Measurements from ENCODE around the gene PPA1. TPM values are rescaled to one million over a fixed set of nuclear protein-coding genes. Genes with fewer than 3 reads are reported as not detected.
A peak's percentile ranks its signal among the peaks of the same experiment; 100 is the strongest.

Gene PPA1
- total RNA-seq, 1 experiment from 2014 or later, result 234 TPM

DNA sequence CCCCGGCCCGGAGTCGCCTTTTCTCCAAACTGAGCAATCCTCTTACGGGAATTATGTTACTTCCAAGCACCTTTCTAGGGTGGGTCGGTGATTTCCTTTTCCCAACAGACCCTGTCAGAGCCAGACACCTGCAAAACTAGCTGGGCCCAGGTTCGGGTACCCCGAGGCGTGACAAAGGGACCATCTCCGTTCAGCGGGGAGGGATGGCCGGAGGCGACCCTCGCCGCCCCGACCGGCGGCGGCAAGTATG lies 445 bp downstream of the PPA1 start:
- Histone ChIP-seq H3K9ac (ENCODE audit: low read length) (peak overlapping the region; percentile 93), H3K9me2 (ENCODE audit: insufficient read depth) (no peaks in the 10 kb centered on the region), H3K4me2 (ENCODE audit: low read length) (peak overlapping the region; percentile 96), H2AFZ (ENCODE audit: low read depth, low read length, poor library complexity, severe bottlenecking) (no peak overlapping the region), H4K20me1 (ENCODE audit: insufficient read depth) (no peaks in the 10 kb centered on the region; the same call in 1 of the 2 replicates), H3K4me1 (ENCODE audit: control insufficient read depth in 1 of 2, insufficient read depth in 2 of 2, low read length in 2 of 2) (peaks cover 0 to 23% of the 10 kb centered on the region in 2 experiments; a peak in 3 of 4 replicates), H3K36me3 (ENCODE audit: control insufficient read depth in 1 of 2, insufficient read depth in 2 of 2, low read length in 2 of 2) (peaks cover 3 to 16% of the 10 kb centered on the region in 2 experiments; a peak in 2 of 4 replicates), H3K79me2 (ENCODE audit: insufficient read depth, low read length) (peaks cover 54% of the 10 kb centered on the region), H3K27ac (ENCODE audit: low read depth, low read length) (peak overlapping the region; percentile 73), H3K27me3 (ENCODE audit: insufficient read depth, low read length) (no peaks in the 10 kb centered on the region), H3K9me3 (ENCODE audit: control insufficient read depth in 1 of 2, insufficient read depth in 1 of 2, low read depth in 1 of 2, low read length in 2 of 2) (no peaks in the 10 kb centered on the region), H3K4me3 (replicated peaks in 1 of 2; ENCODE audit: low read depth in 1 of 2, low read length in 2 of 2) (peak overlapping the region; percentile 89 to 95)
- RAD21 ChIA-PET (ENCODE audit: low non-redundant PET in 1 of 2, low total read pairs in 2 of 2, uncharacterized antibody in 2 of 2, unreplicated experiment in 2 of 2), result no interaction called here
- no TSS peak for BruUV-seq (replicated peaks)
- TF ChIP-seq EZH2phosphoT487 (IDR thresholded peaks at IDR 0.05; ENCODE audit: borderline replicate concordance) (no peak), ELF1 (IDR thresholded peaks at IDR 0.05; ENCODE audit: borderline replicate concordance, low read depth) (no peak), POLR2A (IDR thresholded peaks at IDR 0.05; ENCODE audit: borderline replicate concordance, extremely low read depth, insufficient read depth, insufficient read length) (no peak), SIN3A (IDR thresholded peaks at IDR 0.05; ENCODE audit: low read depth) (no peak), RAD21 (IDR thresholded peaks at IDR 0.05; ENCODE audit: low read depth) (no peak), JUND (IDR thresholded peaks at IDR 0.05) (no peak), CBX3 (IDR thresholded peaks at IDR 0.05; ENCODE audit: low read depth) (no peak), ZNF274 (IDR thresholded peaks at IDR 0.05; ENCODE audit: low read depth, low read length) (no peak), ZFX (IDR thresholded peaks at IDR 0.05) (no peak), FOSL1 (IDR thresholded peaks at IDR 0.05; ENCODE audit: low read depth) (no peak), TCF7L2 (IDR thresholded peaks at IDR 0.05; ENCODE audit: borderline replicate concordance, extremely low read depth, insufficient read depth, insufficient read length) (no peak), REST (IDR thresholded peaks at IDR 0.05; ENCODE audit: low read depth) (no peak), EZH2 (IDR thresholded peaks at IDR 0.05) (no peak), YY1 (IDR thresholded peaks at IDR 0.05; ENCODE audit: extremely low read depth, insufficient replicate concordance, low read depth, low read length) (no peak)
- TF ChIP-seq, protein P1, sequence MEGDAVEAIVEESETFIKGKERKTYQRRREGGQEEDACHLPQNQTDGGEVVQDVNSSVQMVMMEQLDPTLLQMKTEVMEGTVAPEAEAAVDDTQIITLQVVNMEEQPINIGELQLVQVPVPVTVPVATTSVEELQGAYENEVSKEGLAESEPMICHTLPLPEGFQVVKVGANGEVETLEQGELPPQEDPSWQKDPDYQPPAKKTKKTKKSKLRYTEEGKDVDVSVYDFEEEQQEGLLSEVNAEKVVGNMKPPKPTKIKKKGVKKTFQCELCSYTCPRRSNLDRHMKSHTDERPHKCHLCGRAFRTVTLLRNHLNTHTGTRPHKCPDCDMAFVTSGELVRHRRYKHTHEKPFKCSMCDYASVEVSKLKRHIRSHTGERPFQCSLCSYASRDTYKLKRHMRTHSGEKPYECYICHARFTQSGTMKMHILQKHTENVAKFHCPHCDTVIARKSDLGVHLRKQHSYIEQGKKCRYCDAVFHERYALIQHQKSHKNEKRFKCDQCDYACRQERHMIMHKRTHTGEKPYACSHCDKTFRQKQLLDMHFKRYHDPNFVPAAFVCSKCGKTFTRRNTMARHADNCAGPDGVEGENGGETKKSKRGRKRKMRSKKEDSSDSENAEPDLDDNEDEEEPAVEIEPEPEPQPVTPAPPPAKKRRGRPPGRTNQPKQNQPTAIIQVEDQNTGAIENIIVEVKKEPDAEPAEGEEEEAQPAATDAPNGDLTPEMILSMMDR (IDR thresholded peaks at IDR 0.05 in 2 of 3, conservative IDR thresholded peaks at IDR 0.05 in 1 of 3; ENCODE audit: borderline replicate concordance in 1 of 3, insufficient read depth in 1 of 3, low read depth in 2 of 3, low read length in 2 of 3), result no peak
- TF ChIP-seq, protein P2, sequence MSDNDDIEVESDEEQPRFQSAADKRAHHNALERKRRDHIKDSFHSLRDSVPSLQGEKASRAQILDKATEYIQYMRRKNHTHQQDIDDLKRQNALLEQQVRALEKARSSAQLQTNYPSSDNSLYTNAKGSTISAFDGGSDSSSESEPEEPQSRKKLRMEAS (IDR thresholded peaks at IDR 0.05), result no peak
- TF ChIP-seq, protein P3, sequence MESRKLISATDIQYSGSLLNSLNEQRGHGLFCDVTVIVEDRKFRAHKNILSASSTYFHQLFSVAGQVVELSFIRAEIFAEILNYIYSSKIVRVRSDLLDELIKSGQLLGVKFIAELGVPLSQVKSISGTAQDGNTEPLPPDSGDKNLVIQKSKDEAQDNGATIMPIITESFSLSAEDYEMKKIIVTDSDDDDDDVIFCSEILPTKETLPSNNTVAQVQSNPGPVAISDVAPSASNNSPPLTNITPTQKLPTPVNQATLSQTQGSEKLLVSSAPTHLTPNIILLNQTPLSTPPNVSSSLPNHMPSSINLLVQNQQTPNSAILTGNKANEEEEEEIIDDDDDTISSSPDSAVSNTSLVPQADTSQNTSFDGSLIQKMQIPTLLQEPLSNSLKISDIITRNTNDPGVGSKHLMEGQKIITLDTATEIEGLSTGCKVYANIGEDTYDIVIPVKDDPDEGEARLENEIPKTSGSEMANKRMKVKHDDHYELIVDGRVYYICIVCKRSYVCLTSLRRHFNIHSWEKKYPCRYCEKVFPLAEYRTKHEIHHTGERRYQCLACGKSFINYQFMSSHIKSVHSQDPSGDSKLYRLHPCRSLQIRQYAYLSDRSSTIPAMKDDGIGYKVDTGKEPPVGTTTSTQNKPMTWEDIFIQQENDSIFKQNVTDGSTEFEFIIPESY (IDR thresholded peaks at IDR 0.05; ENCODE audit: extremely low read depth, insufficient replicate concordance, low read length), result no peak
- TF ChIP-seq, protein P4, sequence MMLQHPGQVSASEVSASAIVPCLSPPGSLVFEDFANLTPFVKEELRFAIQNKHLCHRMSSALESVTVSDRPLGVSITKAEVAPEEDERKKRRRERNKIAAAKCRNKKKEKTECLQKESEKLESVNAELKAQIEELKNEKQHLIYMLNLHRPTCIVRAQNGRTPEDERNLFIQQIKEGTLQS (IDR thresholded peaks at IDR 0.05), result no peak
- POLR2A ChIA-PET, result interaction anchor here (1.0 to 2.5 kb wide), 2 partner anchors 10 to 22 kb away, joined by 3 to 19 read pairs; no protein-coding TSS in a partner anchor
- DNase-seq (ENCODE audit: low read depth, low spot score) (no peak), ATAC-seq (no peak)
- CTCF ChIA-PET, result interaction anchor here (1.0 to 3.1 kb wide), 5 partner anchors 11 to 132 kb away, joined by 3 to 16 read pairs (median 6); no protein-coding TSS in a partner anchor
- intact Hi-C loops (cut with micrococcal nuclease), result no loop called here

All from HCT116 (cell line).